Measurements from ENCODE around the gene RNF7. TPM values are rescaled to one million over a fixed set of nuclear protein-coding genes. Genes with fewer than 3 reads are reported as not detected.

Gene RNF7
- total and polyA plus RNA-seq, 2 of the 13 experiments (the other 11 are each of a cell fraction or from before 2014, with no cell fraction given) = 66.4 to 94.7 TPM

DNA sequence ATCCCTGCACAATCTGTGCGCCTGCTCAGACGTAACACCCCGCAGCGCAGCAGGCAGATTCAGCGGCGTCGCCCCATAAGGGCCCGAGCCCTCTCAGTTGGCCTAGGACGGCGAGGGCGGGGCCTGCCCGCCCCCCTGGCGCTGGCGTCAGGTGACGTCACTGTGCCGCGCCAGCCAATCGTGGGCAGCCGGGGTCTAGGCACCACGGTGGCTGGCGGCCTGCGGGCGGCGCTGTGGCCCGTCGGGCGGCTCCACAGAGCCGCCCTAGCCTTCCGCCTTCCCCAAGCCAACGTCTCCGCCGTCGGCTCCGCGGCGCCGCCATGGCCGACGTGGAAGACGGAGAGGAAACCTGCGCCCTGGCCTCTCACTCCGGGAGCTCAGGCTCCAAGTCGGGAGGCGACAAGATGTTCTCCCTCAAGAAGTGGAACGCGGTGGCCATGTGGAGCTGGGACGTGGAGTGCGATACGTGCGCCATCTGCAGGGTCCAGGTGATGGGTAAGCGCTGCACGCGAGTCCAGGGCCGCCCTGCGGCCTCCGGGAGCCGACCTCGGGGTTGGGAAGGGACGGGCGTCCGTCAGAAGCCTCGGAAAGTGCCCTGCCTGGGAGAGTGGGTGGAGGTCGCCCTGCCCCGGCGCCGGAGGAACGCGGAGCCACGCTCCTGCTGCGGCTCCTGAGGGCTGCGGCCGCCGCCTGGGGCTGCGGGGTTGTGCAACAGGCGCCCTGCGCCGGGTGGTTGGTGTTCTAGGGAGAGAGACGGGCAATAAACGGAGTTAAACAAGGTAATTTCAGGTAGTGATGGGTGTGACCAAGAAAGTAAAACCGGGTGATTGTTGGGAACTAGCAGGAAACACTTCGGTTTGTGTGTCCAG is at the start of gene RNF7 (continued):
- TF ChIP-seq KDM5B (CRISPR knock-in tag; IDR thresholded peaks at IDR 0.05; ENCODE audit: borderline replicate concordance) = peak; percentile 87
- peak; percentile 92 for TF ChIP-seq POLR2G (IDR thresholded peaks at IDR 0.05; ENCODE audit: low read depth, low read length)
- TF ChIP-seq, protein P1, sequence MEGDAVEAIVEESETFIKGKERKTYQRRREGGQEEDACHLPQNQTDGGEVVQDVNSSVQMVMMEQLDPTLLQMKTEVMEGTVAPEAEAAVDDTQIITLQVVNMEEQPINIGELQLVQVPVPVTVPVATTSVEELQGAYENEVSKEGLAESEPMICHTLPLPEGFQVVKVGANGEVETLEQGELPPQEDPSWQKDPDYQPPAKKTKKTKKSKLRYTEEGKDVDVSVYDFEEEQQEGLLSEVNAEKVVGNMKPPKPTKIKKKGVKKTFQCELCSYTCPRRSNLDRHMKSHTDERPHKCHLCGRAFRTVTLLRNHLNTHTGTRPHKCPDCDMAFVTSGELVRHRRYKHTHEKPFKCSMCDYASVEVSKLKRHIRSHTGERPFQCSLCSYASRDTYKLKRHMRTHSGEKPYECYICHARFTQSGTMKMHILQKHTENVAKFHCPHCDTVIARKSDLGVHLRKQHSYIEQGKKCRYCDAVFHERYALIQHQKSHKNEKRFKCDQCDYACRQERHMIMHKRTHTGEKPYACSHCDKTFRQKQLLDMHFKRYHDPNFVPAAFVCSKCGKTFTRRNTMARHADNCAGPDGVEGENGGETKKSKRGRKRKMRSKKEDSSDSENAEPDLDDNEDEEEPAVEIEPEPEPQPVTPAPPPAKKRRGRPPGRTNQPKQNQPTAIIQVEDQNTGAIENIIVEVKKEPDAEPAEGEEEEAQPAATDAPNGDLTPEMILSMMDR (CRISPR knock-in tag; IDR thresholded peaks at IDR 0.05) = peak; percentile 88
- TF ChIP-seq ZNF3 (CRISPR knock-in tag; IDR thresholded peaks at IDR 0.05) = 0 out of 2 replicates have a peak, but pooled peaks have one; percentile 64
- TF ChIP-seq ZNF501 (CRISPR knock-in tag; IDR thresholded peaks at IDR 0.05) = peak; percentile 82
- peak; percentile 70 for TF ChIP-seq AGO1 (IDR thresholded peaks at IDR 0.05; ENCODE audit: low read depth, low read length, poor library complexity, severe bottlenecking)
- no peak for TF ChIP-seq ZNF652 (CRISPR knock-in tag; IDR thresholded peaks at IDR 0.05; ENCODE audit: borderline replicate concordance, low read depth)
- no peak for TF ChIP-seq REPIN1 (CRISPR knock-in tag; IDR thresholded peaks at IDR 0.05; ENCODE audit: borderline replicate concordance, low read depth)
- peak; percentile 83; the same call in 1 of the 2 replicates for TF ChIP-seq MEIS2 (CRISPR knock-in tag; IDR thresholded peaks at IDR 0.05)
- peak; percentile 69 for TF ChIP-seq GFI1 (CRISPR knock-in tag; IDR thresholded peaks at IDR 0.05; ENCODE audit: borderline replicate concordance)
- TF ChIP-seq ZNF891 (CRISPR knock-in tag; IDR thresholded peaks at IDR 0.05) = peak; percentile 96
- TF ChIP-seq TCF12 (IDR thresholded peaks at IDR 0.05) = no peak
- TF ChIP-seq TCF12 (CRISPR knock-in tag; IDR thresholded peaks at IDR 0.05) = peak; percentile 83; the same call in 1 of the 2 replicates
- TF ChIP-seq CBX1 (IDR thresholded peaks at IDR 0.05; ENCODE audit: low read depth) = peak; percentile 59
- peak; percentile 75; the same call in 1 of the 2 replicates for TF ChIP-seq ZC3H13 (CRISPR knock-in tag; IDR thresholded peaks at IDR 0.05)
- TF ChIP-seq SALL1 (CRISPR knock-in tag; IDR thresholded peaks at IDR 0.05) = peak; percentile 82
- TF ChIP-seq, protein P2, sequence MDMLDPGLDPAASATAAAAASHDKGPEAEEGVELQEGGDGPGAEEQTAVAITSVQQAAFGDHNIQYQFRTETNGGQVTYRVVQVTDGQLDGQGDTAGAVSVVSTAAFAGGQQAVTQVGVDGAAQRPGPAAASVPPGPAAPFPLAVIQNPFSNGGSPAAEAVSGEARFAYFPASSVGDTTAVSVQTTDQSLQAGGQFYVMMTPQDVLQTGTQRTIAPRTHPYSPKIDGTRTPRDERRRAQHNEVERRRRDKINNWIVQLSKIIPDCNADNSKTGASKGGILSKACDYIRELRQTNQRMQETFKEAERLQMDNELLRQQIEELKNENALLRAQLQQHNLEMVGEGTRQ (IDR thresholded peaks at IDR 0.05; ENCODE audit: low read depth, low read length) = 0 out of 2 replicates have a peak, but pooled peaks have one; percentile 13
- TF ChIP-seq, protein P2 (CRISPR knock-in tag; IDR thresholded peaks at IDR 0.05; ENCODE audit: borderline replicate concordance) = no peak
- peak; percentile 34; the same call in 1 of the 2 replicates for TF ChIP-seq SP5 (CRISPR knock-in tag; IDR thresholded peaks at IDR 0.05; ENCODE audit: borderline replicate concordance, low read depth)
- TF ChIP-seq SRF (IDR thresholded peaks at IDR 0.05; ENCODE audit: low read depth, low read length) = 0 out of 2 replicates have a peak, but pooled peaks have one; percentile 34
